ENCODE data around the gene CLNS1A. TPM values are rescaled to one million over a fixed set of nuclear protein-coding genes. Genes with fewer than 3 reads are reported as not detected.

CLNS1A gene
- total RNA-seq, 2 donors from 2014 or later: 98.4 to 140 TPM

Other genes starting within 250 kb of the CLNS1A start
- 10 to 100 TPM; 24.1 to 46.5 TPM for gene PAK1, start 163.7 kb downstream of the CLNS1A start, total RNA-seq
- under 1 TPM; 0.17 to 0.20 TPM for gene AQP11, start 47.8 kb downstream of the CLNS1A start, total RNA-seq
- gene RSF1, start 182.9 kb upstream of the CLNS1A start, total RNA-seq: 10 to 100 TPM; 59.9 to 68.5 TPM
- gene AAMDC, start 183.3 kb upstream of the CLNS1A start, total RNA-seq: 1 to 10 TPM; 1.7 to 4.9 TPM

All from natural killer cell treated with Interleukin-12 subunit alpha and Interleukin-12 subunit beta and Interleukin-15 and Interleukin-18, amount 100 ng/mL, for 72 hours (primary cell).